GM12878 (cell line): ENCODE data around the gene HORMAD1. TPM values are rescaled to one million over a fixed set of nuclear protein-coding genes. Genes with fewer than 3 reads are reported as not detected.
A peak's percentile ranks its signal among the peaks of the same experiment; 100 is the strongest.

Source experiments
- ATF7 ChIP-seq: fragments of 450-650 bp; IDR thresholded peaks from 2 replicates; pipeline ENCODE4 v1.6.1; 2016; ENCODE audit warnings: low read depth, mild to moderate bottlenecking
- CHD2 ChIP-seq: IDR thresholded peaks from 2 replicates; pipeline ENCODE4 v1.6.1; 2011; ENCODE audit warnings: low read depth, low read length, improper control_type of control experiment, borderline replicate concordance
- CREM ChIP-seq: IDR thresholded peaks from 2 replicates; pipeline ENCODE4 v1.6.1; 2014; ENCODE audit warnings: antibody characterized with exemption, low read depth
- ESRRA ChIP-seq: IDR thresholded peaks from 2 replicates; pipeline ENCODE4 v1.6.1; 2012; ENCODE audit warnings: mild to moderate bottlenecking, low read length, improper control_type of control experiment
- GABPA ChIP-seq: IDR thresholded peaks from 2 replicates; pipeline ENCODE4 v1.6.1; 2014; ENCODE audit warnings: antibody characterized with exemption, low read depth, mild to moderate bottlenecking, inconsistent platforms
- MEF2A ChIP-seq: IDR thresholded peaks from 2 replicates; pipeline ENCODE4 v1.6.1; 2011; ENCODE audit warnings: low read depth, mild to moderate bottlenecking, low read length, moderate library complexity; ENCODE audit not compliant: insufficient read depth
- MYC ChIP-seq: IDR thresholded peaks from 2 replicates; pipeline ENCODE4 v1.6.1; 2011; ENCODE audit warnings: mild to moderate bottlenecking, low read length, moderate library complexity, inconsistent platforms; ENCODE audit not compliant: insufficient read depth, insufficient replicate concordance, insufficient read length, severe bottlenecking
- NFXL1 ChIP-seq: fragments of 450-650 bp; IDR thresholded peaks from 2 replicates; pipeline ENCODE4 v1.6.1; 2017; ENCODE audit warnings: antibody characterized with exemption, mild to moderate bottlenecking, borderline replicate concordance
- NFYA ChIP-seq: IDR thresholded peaks from 2 replicates; pipeline ENCODE4 v1.6.1; 2011; ENCODE audit warnings: low read depth, mild to moderate bottlenecking, low read length, improper control_type of control experiment, borderline replicate concordance
- PAX8 ChIP-seq: fragments of 450-650 bp; IDR thresholded peaks from 2 replicates; pipeline ENCODE4 v1.6.1; 2017; ENCODE audit warnings: mild to moderate bottlenecking, moderate library complexity
- RBBP5 ChIP-seq: fragments of 200-600 bp; sonication (generic); conservative IDR thresholded peaks from 2 replicates; pipeline ENCODE4 v1.6.1; 2016
- RFX5 ChIP-seq: IDR thresholded peaks from 2 replicates; pipeline ENCODE4 v1.6.1; 2011; ENCODE audit warnings: low read depth, low read length, improper control_type of control experiment
- SMC3 ChIP-seq: IDR thresholded peaks from 2 replicates; pipeline ENCODE4 v1.6.1; 2011; ENCODE audit warnings: low read length, improper control_type of control experiment, borderline replicate concordance
- STAT3 ChIP-seq: IDR thresholded peaks from 2 replicates; pipeline ENCODE4 v1.6.1; 2011; ENCODE audit warnings: low read depth, low read length, improper control_type of control experiment
- YY1 ChIP-seq: IDR thresholded peaks from 2 replicates; pipeline ENCODE4 v1.6.1; 2011; ENCODE audit warnings: low read depth, mild to moderate bottlenecking, low read length
- ZNF217 ChIP-seq: fragments of 450-650 bp; IDR thresholded peaks from 2 replicates; pipeline ENCODE4 v1.6.1; 2017; ENCODE audit warnings: antibody characterized with exemption, mild to moderate bottlenecking
- polyA plus RNA-seq, 11 experiments: library from polyadenylated mRNA; depleted of rRNA in 4 of 11; unstranded in 6 of 11; stranded (reverse) in 5 of 11; fragments of >200 nt; fragmentation: Nextera tagmentation in 4 of 11; fragmentation: Illumina TruSeq in 1 of 11; extraction: Ambion mirVana in 4 of 11; extraction: Trizol in 1 of 11; gene quantifications; 1 replicate in 1 of 11; 2 replicates in 10 of 11; pipeline versions ENCODE4 v1.2.1 to v1.2.3, GENCODE V29; 2011 to 2016; ENCODE audit warnings: inconsistent platforms in 2 of 11, missing spikeins in 2 of 11, low read depth in 1 of 11
- total RNA-seq, 4 experiments: library from RNA; depleted of rRNA in 3 of 4; stranded (reverse); fragments of >200 nt in 3 of 4; fragmentation: Illumina TruSeq in 1 of 4; extraction: Trizol in 1 of 4; gene quantifications; 2 replicates each; pipeline versions ENCODE4 v1.2.1 to v1.2.3, GENCODE V29; 2013 to 2021
- TF ChIP-seq, protein P1 (sequence below): fragments of 450-650 bp; IDR thresholded peaks from 2 replicates; pipeline ENCODE4 v1.6.1; 2017; ENCODE audit warnings: borderline replicate concordance
- TF ChIP-seq, protein P2 (sequence below): fragments of 450-650 bp; formaldehyde crosslinking; IDR thresholded peaks from 2 replicates; pipeline ENCODE4 v1.4.0; 2020; ENCODE audit warnings: mild to moderate bottlenecking, moderate library complexity
- TF ChIP-seq, protein P3 (sequence below): fragments of 450-650 bp; IDR thresholded peaks from 2 replicates; pipeline ENCODE4 v1.6.1; 2014; ENCODE audit warnings: mild to moderate bottlenecking
- TF ChIP-seq, protein P4 (sequence below): fragments of 450-650 bp; IDR thresholded peaks from 2 replicates; pipeline ENCODE4 v1.6.1; 2017; ENCODE audit warnings: mild to moderate bottlenecking
- TF ChIP-seq, protein P5 (sequence below): IDR thresholded peaks from 2 replicates; pipeline ENCODE4 v1.6.1; 2012; ENCODE audit warnings: low read depth, low read length, improper control_type of control experiment

Gene HORMAD1
- total and polyA plus RNA-seq, 10 of the 15 experiments (the other 5 are each of a cell fraction or from before 2014, with no cell fraction given) = 0.08 to 0.22 (median 0.20) TPM; not detected in 6

DNA sequence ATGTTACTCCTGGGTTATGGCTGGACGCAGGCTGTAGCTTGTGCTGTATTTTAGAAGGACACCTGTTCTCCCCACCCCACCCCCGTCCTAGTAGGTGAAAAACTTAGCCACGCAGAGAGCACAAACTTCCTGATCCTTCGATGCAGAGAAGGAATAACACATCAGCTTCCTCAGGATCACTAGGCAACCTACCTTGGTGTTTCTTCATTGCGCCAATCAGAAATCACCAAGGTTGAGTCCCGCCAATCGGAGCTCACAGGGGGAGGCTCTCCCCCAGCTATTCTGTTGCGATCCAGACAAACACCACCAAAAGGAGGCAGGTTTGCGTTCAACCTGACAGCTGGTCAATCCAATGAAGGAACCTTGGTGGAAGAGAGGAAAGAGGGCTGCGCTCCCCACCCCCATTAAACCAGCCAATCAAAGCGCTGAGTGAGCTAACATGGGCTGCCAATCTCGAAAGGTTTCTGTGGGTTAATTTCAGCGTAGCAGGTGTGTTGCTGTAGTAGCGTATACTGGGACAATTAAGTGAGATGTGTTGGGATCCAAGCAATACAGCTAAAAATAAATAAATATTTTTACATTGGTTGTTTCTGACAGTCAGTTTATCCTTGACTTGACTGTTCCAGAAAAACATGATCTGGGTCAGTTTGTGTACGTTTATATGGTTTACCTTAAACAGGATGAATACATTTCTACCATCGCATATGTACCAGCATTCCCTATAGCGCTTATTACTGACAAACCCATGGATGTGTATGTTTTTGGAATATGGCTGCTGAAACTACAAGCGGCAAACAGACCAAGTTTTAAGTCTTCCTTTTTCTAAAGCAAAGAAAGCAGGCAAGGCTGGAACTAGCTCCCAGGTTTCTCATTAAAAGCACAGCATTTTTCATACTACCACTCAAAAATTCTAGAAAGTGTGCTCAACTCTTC lies 23.4 kb downstream of the HORMAD1 start, which contains the start of gene GOLPH3L (continued):
- TF ChIP-seq, protein P1, sequence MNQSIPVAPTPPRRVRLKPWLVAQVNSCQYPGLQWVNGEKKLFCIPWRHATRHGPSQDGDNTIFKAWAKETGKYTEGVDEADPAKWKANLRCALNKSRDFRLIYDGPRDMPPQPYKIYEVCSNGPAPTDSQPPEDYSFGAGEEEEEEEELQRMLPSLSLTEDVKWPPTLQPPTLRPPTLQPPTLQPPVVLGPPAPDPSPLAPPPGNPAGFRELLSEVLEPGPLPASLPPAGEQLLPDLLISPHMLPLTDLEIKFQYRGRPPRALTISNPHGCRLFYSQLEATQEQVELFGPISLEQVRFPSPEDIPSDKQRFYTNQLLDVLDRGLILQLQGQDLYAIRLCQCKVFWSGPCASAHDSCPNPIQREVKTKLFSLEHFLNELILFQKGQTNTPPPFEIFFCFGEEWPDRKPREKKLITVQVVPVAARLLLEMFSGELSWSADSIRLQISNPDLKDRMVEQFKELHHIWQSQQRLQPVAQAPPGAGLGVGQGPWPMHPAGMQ = no peak
- no peak for TF ChIP-seq MYC
- no peak for TF ChIP-seq NFXL1
- peak; percentile 6; the same call in 1 of the 2 replicates for TF ChIP-seq ATF7
- peak; percentile 88 for TF ChIP-seq NFYA
- TF ChIP-seq MEF2A = 0 out of 2 replicates have a peak, but pooled peaks have one; percentile 7
- peak; percentile 96 for TF ChIP-seq CHD2
- TF ChIP-seq, protein P2, sequence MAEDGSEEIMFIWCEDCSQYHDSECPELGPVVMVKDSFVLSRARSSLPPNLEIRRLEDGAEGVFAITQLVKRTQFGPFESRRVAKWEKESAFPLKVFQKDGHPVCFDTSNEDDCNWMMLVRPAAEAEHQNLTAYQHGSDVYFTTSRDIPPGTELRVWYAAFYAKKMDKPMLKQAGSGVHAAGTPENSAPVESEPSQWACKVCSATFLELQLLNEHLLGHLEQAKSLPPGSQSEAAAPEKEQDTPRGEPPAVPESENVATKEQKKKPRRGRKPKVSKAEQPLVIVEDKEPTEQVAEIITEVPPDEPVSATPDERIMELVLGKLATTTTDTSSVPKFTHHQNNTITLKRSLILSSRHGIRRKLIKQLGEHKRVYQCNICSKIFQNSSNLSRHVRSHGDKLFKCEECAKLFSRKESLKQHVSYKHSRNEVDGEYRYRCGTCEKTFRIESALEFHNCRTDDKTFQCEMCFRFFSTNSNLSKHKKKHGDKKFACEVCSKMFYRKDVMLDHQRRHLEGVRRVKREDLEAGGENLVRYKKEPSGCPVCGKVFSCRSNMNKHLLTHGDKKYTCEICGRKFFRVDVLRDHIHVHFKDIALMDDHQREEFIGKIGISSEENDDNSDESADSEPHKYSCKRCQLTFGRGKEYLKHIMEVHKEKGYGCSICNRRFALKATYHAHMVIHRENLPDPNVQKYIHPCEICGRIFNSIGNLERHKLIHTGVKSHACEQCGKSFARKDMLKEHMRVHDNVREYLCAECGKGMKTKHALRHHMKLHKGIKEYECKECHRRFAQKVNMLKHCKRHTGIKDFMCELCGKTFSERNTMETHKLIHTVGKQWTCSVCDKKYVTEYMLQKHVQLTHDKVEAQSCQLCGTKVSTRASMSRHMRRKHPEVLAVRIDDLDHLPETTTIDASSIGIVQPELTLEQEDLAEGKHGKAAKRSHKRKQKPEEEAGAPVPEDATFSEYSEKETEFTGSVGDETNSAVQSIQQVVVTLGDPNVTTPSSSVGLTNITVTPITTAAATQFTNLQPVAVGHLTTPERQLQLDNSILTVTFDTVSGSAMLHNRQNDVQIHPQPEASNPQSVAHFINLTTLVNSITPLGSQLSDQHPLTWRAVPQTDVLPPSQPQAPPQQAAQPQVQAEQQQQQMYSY (CRISPR knock-in tag) = no peak
- no peak for TF ChIP-seq PAX8
- TF ChIP-seq CREM = peak; percentile 73
- no peak for TF ChIP-seq ZNF217
- no peak for TF ChIP-seq SMC3
- no peak for TF ChIP-seq STAT3
- TF ChIP-seq, protein P3, sequence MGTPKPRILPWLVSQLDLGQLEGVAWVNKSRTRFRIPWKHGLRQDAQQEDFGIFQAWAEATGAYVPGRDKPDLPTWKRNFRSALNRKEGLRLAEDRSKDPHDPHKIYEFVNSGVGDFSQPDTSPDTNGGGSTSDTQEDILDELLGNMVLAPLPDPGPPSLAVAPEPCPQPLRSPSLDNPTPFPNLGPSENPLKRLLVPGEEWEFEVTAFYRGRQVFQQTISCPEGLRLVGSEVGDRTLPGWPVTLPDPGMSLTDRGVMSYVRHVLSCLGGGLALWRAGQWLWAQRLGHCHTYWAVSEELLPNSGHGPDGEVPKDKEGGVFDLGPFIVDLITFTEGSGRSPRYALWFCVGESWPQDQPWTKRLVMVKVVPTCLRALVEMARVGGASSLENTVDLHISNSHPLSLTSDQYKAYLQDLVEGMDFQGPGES = peak; percentile 93
- TF ChIP-seq GABPA = no peak
- TF ChIP-seq, protein P4, sequence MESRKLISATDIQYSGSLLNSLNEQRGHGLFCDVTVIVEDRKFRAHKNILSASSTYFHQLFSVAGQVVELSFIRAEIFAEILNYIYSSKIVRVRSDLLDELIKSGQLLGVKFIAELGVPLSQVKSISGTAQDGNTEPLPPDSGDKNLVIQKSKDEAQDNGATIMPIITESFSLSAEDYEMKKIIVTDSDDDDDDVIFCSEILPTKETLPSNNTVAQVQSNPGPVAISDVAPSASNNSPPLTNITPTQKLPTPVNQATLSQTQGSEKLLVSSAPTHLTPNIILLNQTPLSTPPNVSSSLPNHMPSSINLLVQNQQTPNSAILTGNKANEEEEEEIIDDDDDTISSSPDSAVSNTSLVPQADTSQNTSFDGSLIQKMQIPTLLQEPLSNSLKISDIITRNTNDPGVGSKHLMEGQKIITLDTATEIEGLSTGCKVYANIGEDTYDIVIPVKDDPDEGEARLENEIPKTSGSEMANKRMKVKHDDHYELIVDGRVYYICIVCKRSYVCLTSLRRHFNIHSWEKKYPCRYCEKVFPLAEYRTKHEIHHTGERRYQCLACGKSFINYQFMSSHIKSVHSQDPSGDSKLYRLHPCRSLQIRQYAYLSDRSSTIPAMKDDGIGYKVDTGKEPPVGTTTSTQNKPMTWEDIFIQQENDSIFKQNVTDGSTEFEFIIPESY = no peak
- TF ChIP-seq RFX5 = peak; percentile 92
- TF ChIP-seq YY1 = no peak
- no peak for TF ChIP-seq ESRRA
- TF ChIP-seq RBBP5 = no peak
- TF ChIP-seq, protein P5, sequence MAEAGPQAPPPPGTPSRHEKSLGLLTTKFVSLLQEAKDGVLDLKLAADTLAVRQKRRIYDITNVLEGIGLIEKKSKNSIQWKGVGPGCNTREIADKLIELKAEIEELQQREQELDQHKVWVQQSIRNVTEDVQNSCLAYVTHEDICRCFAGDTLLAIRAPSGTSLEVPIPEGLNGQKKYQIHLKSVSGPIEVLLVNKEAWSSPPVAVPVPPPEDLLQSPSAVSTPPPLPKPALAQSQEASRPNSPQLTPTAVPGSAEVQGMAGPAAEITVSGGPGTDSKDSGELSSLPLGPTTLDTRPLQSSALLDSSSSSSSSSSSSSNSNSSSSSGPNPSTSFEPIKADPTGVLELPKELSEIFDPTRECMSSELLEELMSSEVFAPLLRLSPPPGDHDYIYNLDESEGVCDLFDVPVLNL = no peak
